Cardiac fibroblast (primary cell): Measurements from ENCODE around the gene USP21.
A peak's percentile ranks its signal among the peaks of the same experiment; 100 is the strongest.

ENCODE experiments used
- DNase-seq, 2 donors: peaks; one replicate each; pipeline versions ENCODE4 v3.0.0 to v3.0.0-alpha.2; 2010; ENCODE audit warnings: low read depth in 2 of 2
- H3K4me3 ChIP-seq, 2 donors: replicated peaks in 1 of 2; 1 replicate in 1 of 2; 2 replicates in 1 of 2; pipeline ENCODE4 v1.5.1; 2011; ENCODE audit warnings: low read depth in 2 of 2, low read length in 2 of 2, mild to moderate bottlenecking in 2 of 2, moderate library complexity in 1 of 2
- CTCF ChIP-seq: IDR thresholded peaks from one replicate; pipeline ENCODE4 v1.5.1; 2011; ENCODE audit warnings: low read depth, mild to moderate bottlenecking, low read length, inconsistent platforms

USP21 gene

GRCh38 chr1:161176468-161177111 lies 17.3 kb downstream of the USP21 start:
- DNase-seq: no peak
- peak overlapping the region; percentile 96 to 98 for H3K4me3 ChIP-seq
- no peak for TF ChIP-seq CTCF

DNA sequence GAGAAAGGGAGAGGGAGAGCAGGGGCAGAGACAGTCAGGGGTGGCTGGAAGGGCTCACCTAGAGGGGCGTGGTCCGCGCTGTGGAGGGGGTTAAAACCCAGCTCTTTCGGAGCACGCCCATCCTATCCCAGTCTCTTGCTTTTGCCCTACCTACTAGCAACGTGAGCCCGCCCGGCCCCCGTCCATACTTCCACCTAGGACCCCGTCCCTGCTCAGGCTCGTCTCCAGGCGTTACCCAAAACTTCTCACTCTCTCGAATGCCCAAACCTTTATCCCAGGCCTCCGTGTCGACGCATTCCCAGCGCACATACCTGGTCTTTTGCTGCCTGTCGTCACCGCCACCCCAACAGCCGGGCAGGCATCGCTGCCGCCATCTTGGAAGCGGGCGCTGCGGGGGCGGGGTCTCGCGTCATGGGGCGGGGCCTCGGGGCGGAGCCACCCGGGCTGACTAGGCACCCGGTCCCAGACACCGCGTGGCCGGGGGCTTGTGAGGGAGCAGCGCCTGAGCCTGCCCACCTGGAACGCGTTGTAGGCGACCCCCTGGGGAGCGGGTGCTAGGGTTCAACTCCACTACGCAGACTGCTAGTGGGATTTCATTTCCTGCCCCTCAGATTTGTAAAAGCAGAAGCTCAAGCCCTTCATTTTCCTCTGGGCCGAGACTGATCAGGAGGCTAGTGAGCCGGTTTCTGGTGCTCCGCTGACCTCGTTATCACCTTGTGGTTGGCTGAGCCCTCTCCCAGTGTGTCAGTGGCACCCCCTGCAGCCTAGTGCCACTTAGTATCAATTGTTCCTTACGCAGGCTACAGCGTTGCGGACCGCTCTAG lies 18.0 kb downstream of the USP21 start, which contains the start of gene B4GALT3:
TSS of gene B4GALT3 (minus strand) at position 396 of the 824 bp plus-strand sequence. CDS start 1,447 bp downstream, outside the sequence.
- no peak for TF ChIP-seq CTCF
- peak within 1 kb of the TSS; percentile 96 to 98 for H3K4me3 ChIP-seq
- peak; percentile 78 to 80 for DNase-seq

- DNase-seq: no peak
- no peak for TF ChIP-seq CTCF
- no peak overlapping the region for H3K4me3 ChIP-seq
Measured at GRCh38 chr1:161177936-161178244, 18.6 kb downstream of the USP21 start.

GRCh38 chr1:161179698-161180097 lies 20.4 kb downstream of the USP21 start:
- DNase-seq: no peak
- H3K4me3 ChIP-seq: no peak overlapping the region
- TF ChIP-seq CTCF: no peak

GRCh38 chr1:161180639-161181038 lies 21.3 kb downstream of the USP21 start:
- DNase-seq: peak; percentile 47 to 55
- peak; percentile 35 for TF ChIP-seq CTCF

DNA sequence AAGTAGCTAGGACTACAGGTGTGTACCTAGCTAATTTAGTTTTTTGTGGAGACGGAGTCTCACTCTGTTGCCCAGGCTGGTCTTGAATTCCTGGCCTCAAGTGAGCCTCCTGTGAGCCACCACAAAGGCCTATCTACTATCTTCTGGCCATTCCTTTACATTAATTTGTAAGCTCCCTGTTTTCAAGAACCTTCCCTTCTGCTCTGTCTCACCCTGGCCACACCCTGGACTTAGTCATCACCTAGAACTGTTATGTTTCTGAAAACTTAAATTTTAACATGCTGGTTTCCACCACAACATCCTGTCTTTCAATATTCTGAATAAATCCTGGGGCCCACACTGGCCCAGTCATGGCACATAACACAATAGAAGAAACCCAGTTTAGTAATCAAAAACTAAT lies 22.9 kb downstream of the USP21 start:
- peak in 1 of 2 donors; percentile 85 for DNase-seq
- H3K4me3 ChIP-seq: no peak overlapping the region
- TF ChIP-seq CTCF: no peak

More at GRCh38 chr1:161180639-161181038, 21.3 kb downstream of the USP21 start:
- no peak overlapping the region for H3K4me3 ChIP-seq
